Activated T-helper 17 cell treated with anti-CD3 and anti-CD28 coated beads, Interleukin-2, amount 50 U/mL, for 72 hours (primary cell): ENCODE results near the gene SLC22A1. TPM values are rescaled to one million over a fixed set of nuclear protein-coding genes. Genes with fewer than 3 reads are reported as not detected.
"Not testable (repeated sequence)": the region's sequence is repeated elsewhere in the genome, so short reads cannot be mapped to it uniquely, and the experiment has no call there.

Source experiments
- ATAC-seq: fragments of 150-1000 bp; cut with Tn5 transposase; replicated peaks from 2 replicates; pipeline ENCODE4 v1.10.0; 2021; ENCODE audit warnings: mild to moderate bottlenecking, moderate library complexity
- H3K27ac Mint-ChIP-seq: one replicate; pipeline ENCODE4 v1.8.0; 2022; ENCODE audit warnings: mixed read lengths
- H3K27me3 Mint-ChIP-seq: one replicate; pipeline ENCODE4 v1.8.0; 2022; ENCODE audit warnings: mixed read lengths
- H3K36me3 Mint-ChIP-seq: one replicate; pipeline ENCODE4 v1.8.0; 2022; ENCODE audit warnings: low read depth, mild to moderate bottlenecking, mixed read lengths
- H3K4me1 Mint-ChIP-seq: one replicate; pipeline ENCODE4 v1.8.0; 2022; ENCODE audit warnings: mixed read lengths
- H3K4me3 Mint-ChIP-seq: one replicate; pipeline ENCODE4 v1.8.0; 2022; ENCODE audit warnings: mild to moderate bottlenecking, mixed read lengths
- H3K9me3 Mint-ChIP-seq: one replicate; pipeline ENCODE4 v1.8.0; 2022; ENCODE audit warnings: mixed read lengths
- total RNA-seq, 2 donors: library from RNA; stranded (reverse); gene quantifications; one replicate each; pipeline ENCODE4 v1.2.3, GENCODE V29; 2022

The SLC22A1 gene
- total RNA-seq, 2 donors from 2014 or later: 3.3 to 3.7 TPM

- H3K27me3 Mint-ChIP-seq: no peaks in the 10 kb centered on the region
- ATAC-seq: no peak
- no peak overlapping the region for H3K4me3 Mint-ChIP-seq
- no peaks in the 10 kb centered on the region for H3K9me3 Mint-ChIP-seq
- H3K36me3 Mint-ChIP-seq: no peaks in the 10 kb centered on the region
- no peak overlapping the region for H3K27ac Mint-ChIP-seq
- H3K4me1 Mint-ChIP-seq: no peaks in the 10 kb centered on the region
Observed at GRCh38 chr6:160122744-160123143, 1.1 kb downstream of the SLC22A1 start.

- Mint-ChIP-seq H3K4me1 (no peaks in the 10 kb centered on the region), H3K36me3 (no peaks in the 10 kb centered on the region), H3K4me3 (no peak overlapping the region), H3K27me3 (no peaks in the 10 kb centered on the region), H3K27ac (no peak overlapping the region), H3K9me3 (no peaks in the 10 kb centered on the region)
- no peak for ATAC-seq
Observed at GRCh38 chr6:160124007-160124406, 2.4 kb downstream of the SLC22A1 start.

GRCh38 chr6:160124605-160125004 is 3.0 kb downstream of the SLC22A1 start:
- no peak overlapping the region for H3K4me3 Mint-ChIP-seq
- peaks cover 4% of the 10 kb centered on the region for H3K4me1 Mint-ChIP-seq
- H3K36me3 Mint-ChIP-seq: no peaks in the 10 kb centered on the region
- no peak for ATAC-seq
- no peak overlapping the region for H3K27ac Mint-ChIP-seq
- no peaks in the 10 kb centered on the region for H3K9me3 Mint-ChIP-seq
- no peaks in the 10 kb centered on the region for H3K27me3 Mint-ChIP-seq

DNA sequence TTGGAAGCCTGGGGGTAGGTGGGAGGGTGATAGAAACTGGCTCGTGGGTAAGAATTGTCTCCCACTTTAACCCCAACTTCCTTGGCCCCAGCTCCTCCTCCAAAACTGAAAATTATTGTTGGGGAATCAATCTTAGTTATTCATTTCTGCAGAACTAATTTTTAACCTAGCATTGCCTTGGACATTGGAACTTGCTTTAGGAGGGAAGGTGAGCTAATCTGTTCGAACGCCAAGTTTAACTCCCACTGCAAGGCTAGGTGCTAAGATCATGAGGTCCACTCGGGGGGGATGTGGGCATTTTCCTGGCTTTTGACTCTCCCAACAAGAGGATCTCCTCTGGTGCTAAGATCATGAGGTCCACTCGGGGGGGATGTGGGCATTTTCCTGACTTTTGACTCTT is 3.5 kb downstream of the SLC22A1 start:
- H3K36me3 Mint-ChIP-seq, H3K4me1 Mint-ChIP-seq, ATAC-seq, H3K9me3 Mint-ChIP-seq, H3K27me3 Mint-ChIP-seq, H3K4me3 Mint-ChIP-seq, H3K27ac Mint-ChIP-seq: not testable (repeated sequence)

- H3K27ac Mint-ChIP-seq: no peak overlapping the region
- H3K4me1 Mint-ChIP-seq: peaks cover 14% of the 10 kb centered on the region
- H3K36me3 Mint-ChIP-seq: no peaks in the 10 kb centered on the region
- H3K4me3 Mint-ChIP-seq: no peak overlapping the region
- H3K9me3 Mint-ChIP-seq: no peaks in the 10 kb centered on the region
- no peak for ATAC-seq
- H3K27me3 Mint-ChIP-seq: no peaks in the 10 kb centered on the region
Observed at GRCh38 chr6:160127270-160128124, 5.9 kb downstream of the SLC22A1 start.

DNA sequence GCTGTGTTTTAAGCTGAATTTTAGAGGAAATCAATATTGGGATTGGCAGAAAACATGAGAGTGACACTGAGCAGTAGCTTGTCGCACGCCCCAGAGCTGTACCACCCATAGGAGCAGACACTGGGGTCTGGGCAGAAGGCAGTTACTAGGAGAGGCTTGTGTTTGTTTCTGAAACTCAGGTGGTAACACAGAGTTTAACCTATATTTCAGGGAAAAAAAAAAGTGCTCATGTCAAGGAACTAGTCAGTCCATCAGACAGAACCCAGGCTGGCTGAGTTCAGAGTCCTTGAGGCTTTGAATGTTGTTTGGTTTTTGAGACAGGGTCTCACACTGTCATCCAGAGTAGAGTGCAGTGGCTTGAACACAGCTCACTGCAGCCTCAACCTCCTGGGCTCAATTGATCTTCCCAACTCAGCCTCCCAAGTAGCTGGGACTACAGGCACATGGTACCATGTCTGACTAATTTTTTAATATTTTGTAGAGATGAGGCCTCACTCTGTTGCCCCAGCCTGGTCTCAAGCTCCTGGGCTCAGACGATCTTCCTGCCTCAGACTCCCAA is 6.6 kb downstream of the SLC22A1 start:
- Mint-ChIP-seq H3K36me3 (no peaks in the 10 kb centered on the region), H3K4me1 (peaks cover 19% of the 10 kb centered on the region)

DNA sequence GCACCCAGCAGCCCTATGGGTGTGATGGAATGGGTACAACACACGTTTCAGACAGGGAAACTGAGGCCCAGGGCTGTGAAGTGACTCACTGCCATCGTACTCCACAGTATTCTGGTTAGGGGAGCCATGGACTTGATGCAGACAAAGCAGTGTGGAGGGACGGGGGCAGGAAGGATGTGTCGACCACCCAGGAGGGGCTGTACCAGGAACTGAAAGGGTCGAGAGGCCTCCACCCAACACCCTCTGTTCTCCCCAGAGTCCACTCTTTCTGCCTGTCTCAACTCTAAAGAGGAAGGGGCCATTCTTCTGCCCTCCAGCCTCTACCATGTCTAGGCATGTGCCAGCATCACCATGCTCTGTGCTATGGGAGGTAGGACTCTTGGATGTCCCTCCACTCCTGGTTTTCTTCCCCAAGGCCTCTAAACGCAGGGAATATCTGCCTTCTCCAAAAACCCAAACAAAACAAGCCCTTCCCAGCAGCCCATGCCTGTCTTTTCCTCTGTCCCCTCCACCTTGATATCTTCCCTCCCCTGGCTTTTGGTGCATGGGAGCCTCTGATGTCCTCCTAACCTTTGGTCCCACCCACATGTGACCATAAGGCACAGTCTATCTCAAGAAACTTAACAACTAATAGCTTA is 7.4 kb downstream of the SLC22A1 start:
- Mint-ChIP-seq H3K27me3 (no peaks in the 10 kb centered on the region), H3K27ac (peak overlapping the region; percentile 64), H3K9me3 (no peaks in the 10 kb centered on the region), H3K4me3 (no peak overlapping the region), H3K36me3 (no peaks in the 10 kb centered on the region), H3K4me1 (peaks cover 22% of the 10 kb centered on the region)
- ATAC-seq: no peak

More for the DNA sequence above, 6.6 kb downstream of the SLC22A1 start:
- Mint-ChIP-seq H3K27me3 (no peaks in the 10 kb centered on the region), H3K27ac (no peak overlapping the region), H3K9me3 (no peaks in the 10 kb centered on the region), H3K4me3 (no peak overlapping the region)
- ATAC-seq: no peak

DNA sequence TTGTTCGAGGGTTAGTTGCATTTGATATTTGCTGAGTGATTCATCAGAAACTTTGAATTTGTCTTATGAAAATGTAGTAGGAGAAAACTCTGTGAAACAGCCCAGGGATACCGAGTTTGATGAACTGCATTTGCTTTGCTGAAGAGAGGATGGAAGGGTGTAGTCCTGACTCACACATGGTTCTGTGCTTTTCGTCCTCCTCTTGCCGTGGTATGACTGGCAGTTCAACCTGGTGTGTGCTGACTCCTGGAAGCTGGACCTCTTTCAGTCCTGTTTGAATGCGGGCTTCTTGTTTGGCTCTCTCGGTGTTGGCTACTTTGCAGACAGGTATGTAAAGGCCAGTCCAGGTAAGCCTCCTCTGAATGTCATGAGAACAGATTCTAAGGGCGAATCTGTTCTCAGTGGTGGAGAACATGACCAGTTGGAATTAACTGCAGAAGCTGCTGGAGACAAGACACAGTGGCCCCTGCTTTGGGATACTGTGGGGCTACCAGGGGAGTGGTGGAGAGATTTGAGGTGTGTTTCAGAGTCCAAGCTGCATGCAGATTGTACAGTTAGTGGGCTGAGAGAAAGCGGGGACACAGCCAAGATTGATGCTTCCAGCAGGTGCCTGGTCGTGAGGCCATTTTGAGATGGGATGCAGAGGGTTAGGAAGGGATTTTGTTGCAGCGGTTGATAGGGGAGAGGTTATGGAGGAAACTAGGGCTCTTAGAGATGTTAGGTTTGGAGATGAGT is 8.4 kb downstream of the SLC22A1 start:
- Mint-ChIP-seq H3K27ac (peak overlapping the region; percentile 64), H3K36me3 (no peaks in the 10 kb centered on the region), H3K27me3 (no peaks in the 10 kb centered on the region), H3K4me3 (no peak overlapping the region), H3K9me3 (no peaks in the 10 kb centered on the region), H3K4me1 (peaks cover 22% of the 10 kb centered on the region)
- ATAC-seq: peak; percentile 56

- H3K4me1 Mint-ChIP-seq: peaks cover 22% of the 10 kb centered on the region
Observed at GRCh38 chr6:160130729-160131484, 9.3 kb downstream of the SLC22A1 start.

DNA sequence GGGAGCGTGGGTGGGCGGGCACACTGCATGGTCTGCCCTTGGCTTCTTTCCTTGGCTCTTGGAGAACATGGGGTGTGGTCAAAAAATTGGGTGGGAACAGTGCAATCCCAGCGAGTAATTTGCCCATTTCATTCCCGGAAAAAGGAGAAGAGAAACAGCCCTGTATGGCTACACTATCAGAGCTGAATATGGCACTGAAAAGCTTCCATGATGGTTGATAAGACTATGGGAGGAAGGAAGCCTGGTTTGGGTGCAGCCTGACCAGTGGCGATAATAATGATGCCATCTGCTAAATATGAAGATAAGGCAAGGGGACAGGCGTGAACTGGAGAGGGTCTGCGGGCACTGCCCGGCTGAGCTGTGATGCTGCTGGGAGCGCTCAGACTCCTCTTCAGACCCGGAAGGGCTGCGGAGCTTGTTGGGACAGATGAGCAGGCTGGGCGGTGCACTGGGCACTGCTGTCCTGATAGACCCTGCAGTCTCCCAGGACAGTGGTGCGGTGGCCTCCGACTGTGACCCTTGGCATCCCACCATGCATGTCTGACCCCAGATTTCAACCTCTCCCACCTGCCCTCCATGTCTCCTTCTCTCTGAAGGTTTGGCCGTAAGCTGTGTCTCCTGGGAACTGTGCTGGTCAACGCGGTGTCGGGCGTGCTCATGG is 10.2 kb downstream of the SLC22A1 start:
- H3K27me3 Mint-ChIP-seq: no peaks in the 10 kb centered on the region

More at GRCh38 chr6:160130729-160131484, 9.3 kb downstream of the SLC22A1 start:
- Mint-ChIP-seq H3K27me3 (no peaks in the 10 kb centered on the region), H3K4me3 (no peak overlapping the region), H3K36me3 (no peaks in the 10 kb centered on the region), H3K9me3 (no peaks in the 10 kb centered on the region), H3K27ac (peak overlapping the region; percentile 64)
- ATAC-seq: no peak

GRCh38 chr6:160132297-160132637 is 10.7 kb downstream of the SLC22A1 start:
- H3K27ac Mint-ChIP-seq: peak overlapping the region; percentile 28
- ATAC-seq: no peak
- H3K27me3 Mint-ChIP-seq: no peaks in the 10 kb centered on the region
- no peaks in the 10 kb centered on the region for H3K9me3 Mint-ChIP-seq
- H3K36me3 Mint-ChIP-seq: no peaks in the 10 kb centered on the region
- peaks cover 22% of the 10 kb centered on the region for H3K4me1 Mint-ChIP-seq
- H3K4me3 Mint-ChIP-seq: no peak overlapping the region

More for the DNA sequence above, 10.2 kb downstream of the SLC22A1 start:
- no peak overlapping the region for H3K4me3 Mint-ChIP-seq
- H3K36me3 Mint-ChIP-seq: no peaks in the 10 kb centered on the region
- no peak overlapping the region for H3K27ac Mint-ChIP-seq
- H3K9me3 Mint-ChIP-seq: no peaks in the 10 kb centered on the region
- ATAC-seq: no peak
- peaks cover 22% of the 10 kb centered on the region for H3K4me1 Mint-ChIP-seq

DNA sequence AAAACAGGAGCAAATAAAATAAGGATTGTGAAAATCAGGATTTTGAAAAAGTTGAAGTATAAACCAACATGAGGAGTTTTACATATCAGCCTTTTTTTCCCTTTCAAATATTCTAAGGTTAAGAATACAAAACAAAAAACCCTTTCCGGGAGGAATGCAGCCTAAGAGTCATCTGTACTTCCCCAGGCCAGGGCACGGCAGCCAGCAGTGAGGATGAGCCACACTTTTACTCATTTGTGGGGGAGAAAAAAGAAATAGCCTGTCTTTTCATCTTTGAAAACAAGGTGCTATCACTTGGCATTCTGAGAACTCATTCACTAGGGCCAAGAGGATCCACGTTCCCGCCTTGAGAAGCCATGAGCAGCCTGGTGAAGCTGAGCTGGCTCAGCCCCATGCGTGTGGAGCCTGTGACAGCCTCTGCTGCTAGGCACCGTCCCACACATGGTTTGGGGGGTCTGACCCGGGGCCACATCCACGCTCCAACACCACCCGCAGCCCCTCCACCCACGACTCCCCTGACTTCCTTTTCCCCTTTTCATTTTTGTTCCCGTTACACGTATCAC is 11.2 kb downstream of the SLC22A1 start:
- Mint-ChIP-seq H3K4me3 (no peak overlapping the region), H3K27me3 (no peaks in the 10 kb centered on the region), H3K4me1 (peaks cover 22% of the 10 kb centered on the region), H3K36me3 (no peaks in the 10 kb centered on the region), H3K9me3 (no peaks in the 10 kb centered on the region), H3K27ac (peak overlapping the region; percentile 28)
- ATAC-seq: peak; percentile 72
